Vagina (tissue), 2 donors: ENCODE data around the gene TBCD.

ENCODE experiments used
- POLR2A ChIP-seq, 2 donors: fragments of 450-650 bp; IDR thresholded peaks; one replicate each; pipeline ENCODE4 v1.6.1; 2017; ENCODE audit warnings: antibody characterized with exemption in 2 of 2, mild to moderate bottlenecking in 2 of 2, moderate library complexity in 2 of 2
- POLR2AphosphoS5 ChIP-seq, 2 donors: sonication (generic); formaldehyde crosslinking; IDR thresholded peaks; one replicate each; pipeline ENCODE4 v1.9.0; 2017; ENCODE audit warnings: antibody characterized with exemption in 2 of 2, mild to moderate bottlenecking in 2 of 2, low read depth in 1 of 2; ENCODE audit not compliant: insufficient read depth in 1 of 2
- TF ChIP-seq, protein P1 (sequence below), 3 experiments: fragments of 450-650 bp in 2 of 3; fragments of 200-600 bp in 1 of 3; sonication (generic) in 1 of 3; IDR thresholded peaks; one replicate each; pipeline ENCODE4 v1.5.1; 2017 to 2019; ENCODE audit warnings: antibody characterized with exemption in 3 of 3, mild to moderate bottlenecking in 2 of 3, moderate library complexity in 2 of 3

DNA sequence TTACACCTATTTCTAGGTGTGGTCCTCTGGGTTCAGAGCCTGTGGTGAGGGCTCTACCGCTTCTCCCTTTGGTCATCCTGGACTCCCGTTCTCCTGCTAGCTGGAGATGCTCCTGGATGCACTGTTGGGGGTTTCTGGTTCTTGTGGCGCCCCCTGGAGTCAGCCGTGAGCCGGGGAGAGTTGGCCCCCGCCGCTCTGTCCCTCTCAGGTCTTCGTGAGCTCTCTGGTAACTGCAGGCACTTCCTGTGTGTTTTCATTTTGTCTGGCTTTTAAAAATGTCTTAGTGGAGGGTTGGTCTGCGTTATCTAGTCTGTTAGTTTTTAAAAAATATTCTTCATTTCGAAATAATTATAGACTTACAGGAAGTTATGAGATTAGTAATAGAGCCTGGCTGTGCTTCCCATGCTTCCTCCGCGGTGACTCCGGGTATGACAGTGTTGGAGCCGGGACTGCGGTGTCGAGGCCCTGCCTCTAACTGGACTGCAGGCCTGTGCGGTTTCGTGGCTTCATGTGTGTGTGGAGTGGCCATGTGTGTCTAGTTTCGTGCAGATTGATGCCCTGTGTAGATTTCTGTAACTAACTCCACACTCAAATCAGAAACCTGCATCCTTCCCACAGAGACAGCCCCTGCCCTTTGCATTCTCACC, 166.0 kb downstream of the TBCD start:
- TF ChIP-seq, protein P1, sequence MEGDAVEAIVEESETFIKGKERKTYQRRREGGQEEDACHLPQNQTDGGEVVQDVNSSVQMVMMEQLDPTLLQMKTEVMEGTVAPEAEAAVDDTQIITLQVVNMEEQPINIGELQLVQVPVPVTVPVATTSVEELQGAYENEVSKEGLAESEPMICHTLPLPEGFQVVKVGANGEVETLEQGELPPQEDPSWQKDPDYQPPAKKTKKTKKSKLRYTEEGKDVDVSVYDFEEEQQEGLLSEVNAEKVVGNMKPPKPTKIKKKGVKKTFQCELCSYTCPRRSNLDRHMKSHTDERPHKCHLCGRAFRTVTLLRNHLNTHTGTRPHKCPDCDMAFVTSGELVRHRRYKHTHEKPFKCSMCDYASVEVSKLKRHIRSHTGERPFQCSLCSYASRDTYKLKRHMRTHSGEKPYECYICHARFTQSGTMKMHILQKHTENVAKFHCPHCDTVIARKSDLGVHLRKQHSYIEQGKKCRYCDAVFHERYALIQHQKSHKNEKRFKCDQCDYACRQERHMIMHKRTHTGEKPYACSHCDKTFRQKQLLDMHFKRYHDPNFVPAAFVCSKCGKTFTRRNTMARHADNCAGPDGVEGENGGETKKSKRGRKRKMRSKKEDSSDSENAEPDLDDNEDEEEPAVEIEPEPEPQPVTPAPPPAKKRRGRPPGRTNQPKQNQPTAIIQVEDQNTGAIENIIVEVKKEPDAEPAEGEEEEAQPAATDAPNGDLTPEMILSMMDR (IDR thresholded peaks at IDR 0.05): peak in 1 of 3 experiments; percentile 20
- TF ChIP-seq POLR2A (IDR thresholded peaks at IDR 0.05): no peak
- no peak for TF ChIP-seq POLR2AphosphoS5 (IDR thresholded peaks at IDR 0.05; ENCODE audit: insufficient read depth in 1 of 2, low read depth in 1 of 2)
